Calu3 (cell line): Measurements from ENCODE around the gene PLAU. TPM values are rescaled to one million over a fixed set of nuclear protein-coding genes. Genes with fewer than 3 reads are reported as not detected.
"Not testable (repeated sequence)": the region's sequence is repeated elsewhere in the genome, so short reads cannot be mapped to it uniquely, and the experiment has no call there.

ENCODE experiments used
- BruUV-seq: library from RNA; stranded (reverse); fragments of 400-500 nt; replicated peaks from 2 replicates; lab custom pipeline; 2021; lab: Mats Ljungman, UMichigan
- CTCF ChIA-PET: fragments of 300-600 bp; sonication (Branson Sonifier 250); formaldehyde crosslinking; loops from one replicate; lab custom pipeline; 2022; ENCODE audit warnings: antibody characterized with exemption; lab: Charles Lee
- DNase-seq: peaks from one replicate; pipeline ENCODE4 v3.0.0; 2022
- H3K27ac Mint-ChIP-seq: one replicate; pipeline ENCODE4 v1.8.0; 2022; ENCODE audit warnings: mixed read lengths; ENCODE audit not compliant: unreplicated experiment
- H3K27me3 Mint-ChIP-seq: one replicate; pipeline ENCODE4 v1.8.0; 2022; ENCODE audit warnings: mixed read lengths; ENCODE audit not compliant: unreplicated experiment
- H3K36me3 Mint-ChIP-seq: one replicate; pipeline ENCODE4 v1.8.0; 2022; ENCODE audit warnings: mild to moderate bottlenecking, moderate library complexity, mixed read lengths; ENCODE audit not compliant: insufficient read depth, unreplicated experiment
- H3K4me1 Mint-ChIP-seq: one replicate; pipeline ENCODE4 v1.8.0; 2022; ENCODE audit warnings: mild to moderate bottlenecking, low read depth, mixed read lengths; ENCODE audit not compliant: unreplicated experiment
- H3K4me3 Mint-ChIP-seq: one replicate; pipeline ENCODE4 v1.8.0; 2022; ENCODE audit warnings: mild to moderate bottlenecking, low read depth, moderate library complexity, mixed read lengths; ENCODE audit not compliant: unreplicated experiment
- H3K9me3 Mint-ChIP-seq: one replicate; pipeline ENCODE4 v1.8.0; 2022; ENCODE audit warnings: low read depth, mixed read lengths; ENCODE audit not compliant: unreplicated experiment
- intact Hi-C: fragments of 100-400 bp; cut with micrococcal nuclease; formaldehyde crosslinking; loops from one replicate; pipeline ENCODE4 v1.10.0; 2022; ENCODE audit not compliant: unreplicated experiment
- total RNA-seq: library from RNA; stranded (reverse); gene quantifications from 2 replicates; pipeline ENCODE4 v1.2.3, GENCODE V29; 2022
- TF ChIP-seq, protein P1 (sequence below): fragments of 200-600 bp; IDR thresholded peaks from one replicate; pipeline ENCODE4 v1.8.0; 2022; ENCODE audit warnings: antibody characterized with exemption; ENCODE audit not compliant: unreplicated experiment

PLAU gene
- total RNA-seq, 1 experiment from 2014 or later, result 706 TPM

DNA sequence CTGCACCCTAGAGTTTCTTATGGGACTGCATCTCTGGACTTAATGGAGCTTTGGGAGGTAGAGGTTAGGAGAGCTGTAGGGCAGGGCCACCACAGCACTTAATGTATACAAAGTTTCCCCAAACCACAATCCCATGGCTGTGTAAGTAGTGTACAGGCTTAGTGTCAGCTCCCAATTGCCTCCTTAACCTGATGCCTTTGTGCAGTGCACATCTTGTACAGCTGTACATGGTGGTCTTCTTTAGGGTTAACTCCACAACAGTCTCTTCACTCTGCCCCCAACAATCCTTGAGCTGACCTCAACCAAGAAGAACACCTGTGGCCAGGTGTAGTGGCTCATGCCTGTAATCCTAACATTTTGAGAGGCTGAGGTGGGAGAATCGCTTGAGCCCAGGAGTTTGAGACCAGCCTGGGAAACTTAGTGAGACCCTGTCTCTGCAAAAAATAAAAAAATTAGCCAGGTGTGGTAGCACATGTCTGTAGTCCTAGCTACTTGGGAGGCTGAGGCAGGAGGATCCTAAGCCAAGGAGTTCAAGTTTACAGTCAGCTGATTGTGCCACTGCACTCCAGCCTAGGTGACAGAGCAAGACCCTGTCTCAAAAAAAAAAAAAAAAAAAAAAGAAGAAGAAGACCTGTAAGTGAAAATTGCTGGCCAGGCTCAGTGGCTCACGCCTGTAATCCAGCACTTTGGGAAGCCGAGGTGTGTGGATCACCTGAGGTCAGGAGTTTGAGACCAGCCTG lies 6.8 kb downstream of the PLAU start:
- intact Hi-C loops, result no loop called here
- peaks cover 4% of the 10 kb centered on the region for H3K9me3 Mint-ChIP-seq
- no peak for DNase-seq
- BruUV-seq, result no TSS peak
- peaks cover 54% of the 10 kb centered on the region for H3K4me1 Mint-ChIP-seq
- TF ChIP-seq, protein P1, sequence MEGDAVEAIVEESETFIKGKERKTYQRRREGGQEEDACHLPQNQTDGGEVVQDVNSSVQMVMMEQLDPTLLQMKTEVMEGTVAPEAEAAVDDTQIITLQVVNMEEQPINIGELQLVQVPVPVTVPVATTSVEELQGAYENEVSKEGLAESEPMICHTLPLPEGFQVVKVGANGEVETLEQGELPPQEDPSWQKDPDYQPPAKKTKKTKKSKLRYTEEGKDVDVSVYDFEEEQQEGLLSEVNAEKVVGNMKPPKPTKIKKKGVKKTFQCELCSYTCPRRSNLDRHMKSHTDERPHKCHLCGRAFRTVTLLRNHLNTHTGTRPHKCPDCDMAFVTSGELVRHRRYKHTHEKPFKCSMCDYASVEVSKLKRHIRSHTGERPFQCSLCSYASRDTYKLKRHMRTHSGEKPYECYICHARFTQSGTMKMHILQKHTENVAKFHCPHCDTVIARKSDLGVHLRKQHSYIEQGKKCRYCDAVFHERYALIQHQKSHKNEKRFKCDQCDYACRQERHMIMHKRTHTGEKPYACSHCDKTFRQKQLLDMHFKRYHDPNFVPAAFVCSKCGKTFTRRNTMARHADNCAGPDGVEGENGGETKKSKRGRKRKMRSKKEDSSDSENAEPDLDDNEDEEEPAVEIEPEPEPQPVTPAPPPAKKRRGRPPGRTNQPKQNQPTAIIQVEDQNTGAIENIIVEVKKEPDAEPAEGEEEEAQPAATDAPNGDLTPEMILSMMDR, result no peak
- H3K4me3 Mint-ChIP-seq, result peak overlapping the region; percentile 100
- no peaks in the 10 kb centered on the region for H3K27me3 Mint-ChIP-seq
- CTCF ChIA-PET, result interaction anchor here (1.2 to 2.2 kb wide), 5 partner anchors 9 to 30 kb away, joined by 3 to 13 read pairs (median 6); no protein-coding TSS in a partner anchor
- peak overlapping the region; percentile 100 for H3K27ac Mint-ChIP-seq
- peaks cover 62% of the 10 kb centered on the region for H3K36me3 Mint-ChIP-seq

- CTCF ChIA-PET, result not testable (repeated sequence)
Measured at GRCh38 chr10:73919481-73919880, 8.5 kb downstream of the PLAU start.

GRCh38 chr10:73920089-73920488 lies 9.2 kb downstream of the PLAU start:
- BruUV-seq, result no TSS peak
- CTCF ChIA-PET, result interaction anchor here (0.6 kb wide), 1 partner anchor 9 kb away, joined by 3 read pairs; no protein-coding TSS in a partner anchor
- intact Hi-C loops, result no loop called here
- Mint-ChIP-seq H3K27ac (no peak overlapping the region), H3K27me3 (no peaks in the 10 kb centered on the region), H3K36me3 (peaks cover 38% of the 10 kb centered on the region), H3K9me3 (peaks cover 6% of the 10 kb centered on the region), H3K4me3 (no peak overlapping the region), H3K4me1 (peaks cover 42% of the 10 kb centered on the region)
- TF ChIP-seq, protein P1, result no peak
- DNase-seq, result no peak

More at GRCh38 chr10:73919481-73919880, 8.5 kb downstream of the PLAU start:
- peaks cover 45% of the 10 kb centered on the region for H3K36me3 Mint-ChIP-seq
- H3K9me3 Mint-ChIP-seq, H3K27me3 Mint-ChIP-seq, BruUV-seq, H3K27ac Mint-ChIP-seq, DNase-seq, H3K4me3 Mint-ChIP-seq, intact Hi-C loops: not testable (repeated sequence)
- H3K4me1 Mint-ChIP-seq, result peaks cover 42% of the 10 kb centered on the region

DNA sequence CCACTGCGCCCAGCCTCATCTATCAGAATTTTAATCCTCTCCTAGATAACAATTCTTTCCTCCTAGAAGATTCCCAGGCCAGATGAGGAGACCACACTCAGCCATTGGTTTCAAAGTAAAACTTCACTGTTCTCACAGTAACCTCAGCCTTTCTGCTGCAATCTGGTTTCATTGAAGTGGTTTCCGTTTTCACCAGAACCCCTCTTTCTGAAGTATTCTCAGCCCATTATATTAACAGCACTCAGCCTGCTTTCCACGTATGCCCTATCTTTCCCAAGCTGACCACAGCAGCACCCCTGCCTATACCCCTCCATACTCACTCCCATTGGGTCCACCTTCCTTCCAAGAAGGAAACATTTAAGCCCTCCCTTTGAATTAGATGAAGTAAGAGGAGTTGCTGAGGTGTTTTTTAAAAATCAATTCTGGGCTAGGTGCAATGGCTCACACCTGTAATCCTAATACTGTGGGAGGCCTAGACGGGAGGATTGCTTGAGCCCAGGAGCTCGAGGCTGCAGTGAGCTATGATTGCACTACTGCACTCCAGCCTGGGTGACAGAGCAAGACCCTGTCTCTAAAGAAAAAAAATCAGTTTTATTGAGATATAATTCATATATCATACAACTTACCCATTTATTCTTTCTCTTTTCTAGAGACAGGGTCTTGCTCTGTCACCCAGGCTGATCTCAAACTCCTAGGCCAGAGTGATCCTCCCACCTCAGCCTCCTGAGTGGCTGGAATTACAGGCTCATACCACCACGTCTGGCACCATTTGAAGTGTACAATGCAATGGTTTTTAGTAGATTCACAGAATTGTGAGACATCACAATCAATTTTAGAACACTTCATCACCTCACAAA lies 11.3 kb downstream of the PLAU start:
- no peaks in the 10 kb centered on the region for H3K27me3 Mint-ChIP-seq
- CTCF ChIA-PET, result no interaction called here
- peaks cover 33% of the 10 kb centered on the region for H3K4me1 Mint-ChIP-seq
- TF ChIP-seq, protein P1, result no peak
- H3K36me3 Mint-ChIP-seq, result peaks cover 17% of the 10 kb centered on the region
- intact Hi-C loops, result no loop called here
- H3K27ac Mint-ChIP-seq, result no peak overlapping the region
- DNase-seq, result no peak
- H3K9me3 Mint-ChIP-seq, result peaks cover 6% of the 10 kb centered on the region
- H3K4me3 Mint-ChIP-seq, result no peak overlapping the region
- BruUV-seq, result no TSS peak
